UCSD-AML1 (cell line): Measurements from ENCODE around the gene TCF7L2.

Experiments used
- DNase-seq: peaks from one replicate; lab custom pipeline; 2025; ENCODE audit not compliant: unreplicated experiment; lab: John Stamatoyannopoulos, UW

The TCF7L2 gene

GRCh38 chr10:113020838-113021237, 70.8 kb downstream of the TCF7L2 start:
- no peak for DNase-seq

GRCh38 chr10:113021268-113022040, 71.4 kb downstream of the TCF7L2 start:
- no peak for DNase-seq

DNA sequence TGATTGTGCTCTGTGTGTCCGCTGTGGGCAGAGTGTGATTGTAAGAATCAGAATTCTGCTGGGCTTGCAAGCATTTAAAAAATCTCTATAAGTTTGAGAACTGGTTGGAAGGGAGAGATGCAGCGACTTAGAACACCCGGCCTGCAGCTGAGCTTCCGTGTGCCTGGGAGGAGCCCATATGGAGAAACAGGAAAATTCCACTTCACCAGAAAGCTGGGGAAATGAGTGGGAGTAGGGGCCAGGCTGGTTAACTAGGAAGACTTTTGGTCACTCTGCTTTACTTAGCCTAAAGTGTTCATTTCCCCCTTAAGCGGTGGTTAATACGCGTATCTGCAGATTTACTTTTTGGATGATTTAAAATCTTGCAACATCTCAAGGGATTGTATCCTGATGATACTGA, 72.2 kb downstream of the TCF7L2 start:
- no peak for DNase-seq

- DNase-seq, result no peak
Measured at GRCh38 chr10:113023017-113023416, 73.0 kb downstream of the TCF7L2 start.

DNA sequence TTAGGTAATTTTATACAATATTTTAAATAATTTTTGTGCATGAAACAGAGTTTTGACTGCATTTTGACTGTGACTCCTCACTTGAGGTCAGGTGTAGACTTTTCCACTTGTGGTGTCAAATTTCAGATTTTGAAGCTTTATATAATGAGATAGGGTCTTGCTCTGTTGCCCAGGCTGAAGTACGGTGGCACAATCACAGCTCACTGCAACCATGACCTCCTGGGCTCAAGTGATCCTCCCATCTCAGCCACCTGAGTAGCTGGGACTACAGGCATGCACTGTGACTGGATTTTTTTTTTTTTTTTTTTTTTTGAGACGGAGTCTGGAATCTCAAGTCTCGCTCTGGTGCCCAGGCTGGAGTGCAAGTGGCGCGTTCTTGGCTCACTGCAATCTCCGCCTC, 74.9 kb downstream of the TCF7L2 start:
- DNase-seq, result no peak

GRCh38 chr10:113025487-113025886, 75.4 kb downstream of the TCF7L2 start:
- no peak for DNase-seq

- DNase-seq, result no peak
Measured at GRCh38 chr10:113026679-113027078, 76.6 kb downstream of the TCF7L2 start.

DNA sequence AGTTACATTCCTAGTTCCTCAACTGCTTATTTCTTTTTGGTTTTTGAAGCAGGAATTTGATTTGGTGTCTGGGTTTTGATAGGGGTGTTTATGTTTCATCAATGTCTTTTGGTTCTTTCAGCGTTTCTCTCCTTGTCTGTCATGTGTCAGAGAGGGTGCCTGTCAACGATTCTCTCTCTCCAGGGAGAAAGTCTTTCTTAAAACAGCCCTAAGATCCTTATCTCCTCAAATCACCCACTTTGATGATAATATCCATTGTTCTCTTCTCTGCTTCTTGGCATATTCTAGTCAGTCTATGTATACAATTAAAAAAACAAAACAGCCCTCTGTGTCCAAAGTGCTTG, 77.2 kb downstream of the TCF7L2 start:
- DNase-seq, result no peak

DNA sequence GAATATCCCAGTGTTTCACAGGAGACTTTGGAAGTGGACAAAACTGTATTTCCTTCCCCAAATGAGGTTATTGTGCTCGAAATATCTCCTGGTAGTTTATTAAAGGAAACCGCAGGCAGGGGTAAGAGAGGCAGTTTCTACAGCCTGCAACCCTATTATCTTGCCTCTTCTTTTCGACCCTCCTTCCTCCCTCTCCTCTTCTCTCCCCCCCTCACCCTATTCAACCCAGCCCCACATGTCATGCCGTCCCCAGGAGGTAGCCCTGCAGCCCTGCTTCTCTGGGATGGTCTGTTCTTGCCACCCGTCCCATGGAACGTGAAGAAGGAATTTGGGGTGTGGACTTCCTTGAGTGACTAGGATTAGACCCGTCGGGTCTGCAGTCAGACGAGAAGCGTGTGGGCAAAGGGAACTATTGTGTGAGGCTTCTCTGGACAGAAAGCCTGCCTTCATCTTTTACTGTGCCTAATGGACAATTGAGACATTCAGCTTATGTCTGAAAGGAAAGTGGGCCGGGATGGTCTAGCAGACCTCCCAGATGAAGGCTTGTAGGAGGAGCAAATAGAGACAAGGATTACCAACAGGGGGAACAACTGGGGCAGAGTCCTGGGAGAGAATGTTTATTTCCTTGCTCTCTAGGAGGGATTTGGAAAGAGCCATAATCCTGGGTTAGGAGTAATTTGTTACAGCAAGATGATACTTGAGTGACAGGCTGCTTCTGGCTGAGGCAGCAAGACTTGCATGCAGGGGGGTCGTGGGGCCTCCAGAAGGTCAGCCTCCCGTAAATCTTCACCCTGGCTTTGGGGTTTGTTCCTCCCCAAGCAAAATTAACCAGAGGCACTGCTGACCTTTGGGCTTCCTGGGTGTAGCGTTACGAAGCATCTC, 77.8 kb downstream of the TCF7L2 start:
- peak; percentile 40 for DNase-seq

DNA sequence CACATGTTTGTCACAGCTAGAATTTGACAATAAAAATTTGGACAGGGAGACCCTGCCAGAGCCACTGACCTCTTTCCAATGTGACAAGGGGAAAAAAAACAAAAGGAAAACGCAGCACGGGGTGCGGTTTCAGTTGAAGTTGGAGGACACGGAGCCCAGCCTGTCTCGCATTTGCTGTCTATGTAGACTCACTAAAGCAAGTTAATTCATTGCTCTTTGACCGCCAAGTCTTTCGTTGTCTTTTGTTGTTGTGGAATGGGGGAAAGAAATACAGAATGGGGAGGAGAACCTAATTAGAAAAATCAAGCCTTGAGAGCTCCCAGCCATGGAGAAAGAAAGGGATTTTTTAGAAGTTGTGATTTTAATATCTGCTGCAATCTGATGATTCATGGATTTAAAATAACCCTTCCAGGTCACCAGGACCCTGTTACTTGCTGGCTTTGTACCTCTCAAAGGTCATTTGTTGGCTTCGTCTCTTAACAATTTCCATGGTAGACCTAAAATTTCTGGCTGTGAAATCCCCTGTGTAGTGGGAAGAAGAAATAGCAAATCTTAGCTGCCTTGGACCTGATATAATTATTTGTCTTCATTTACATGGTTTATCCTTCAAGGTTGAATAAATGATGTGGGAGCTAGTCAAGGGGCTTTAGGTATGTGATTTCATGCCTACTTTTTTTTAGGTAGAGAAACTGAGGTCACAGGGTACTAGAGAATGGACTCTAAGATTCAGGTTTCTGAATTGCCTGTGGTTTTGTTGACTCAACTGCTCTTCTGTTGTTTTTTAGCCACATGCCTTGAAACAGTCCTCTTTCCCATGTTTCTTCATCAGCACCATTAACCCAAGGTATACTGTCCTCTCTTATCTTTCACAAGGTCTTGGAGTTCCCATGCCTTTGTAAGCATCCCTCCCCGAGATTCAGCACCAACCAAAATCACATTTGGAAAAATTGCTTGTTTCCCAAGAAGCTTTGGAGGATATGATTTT, 78.7 kb downstream of the TCF7L2 start:
- DNase-seq, result no peak

GRCh38 chr10:113030453-113030852, 80.4 kb downstream of the TCF7L2 start:
- DNase-seq, result no peak

- DNase-seq, result no peak
Measured at GRCh38 chr10:113031147-113031546, 81.1 kb downstream of the TCF7L2 start.

- no peak for DNase-seq
Measured at GRCh38 chr10:113033991-113034390, 83.9 kb downstream of the TCF7L2 start.

DNA sequence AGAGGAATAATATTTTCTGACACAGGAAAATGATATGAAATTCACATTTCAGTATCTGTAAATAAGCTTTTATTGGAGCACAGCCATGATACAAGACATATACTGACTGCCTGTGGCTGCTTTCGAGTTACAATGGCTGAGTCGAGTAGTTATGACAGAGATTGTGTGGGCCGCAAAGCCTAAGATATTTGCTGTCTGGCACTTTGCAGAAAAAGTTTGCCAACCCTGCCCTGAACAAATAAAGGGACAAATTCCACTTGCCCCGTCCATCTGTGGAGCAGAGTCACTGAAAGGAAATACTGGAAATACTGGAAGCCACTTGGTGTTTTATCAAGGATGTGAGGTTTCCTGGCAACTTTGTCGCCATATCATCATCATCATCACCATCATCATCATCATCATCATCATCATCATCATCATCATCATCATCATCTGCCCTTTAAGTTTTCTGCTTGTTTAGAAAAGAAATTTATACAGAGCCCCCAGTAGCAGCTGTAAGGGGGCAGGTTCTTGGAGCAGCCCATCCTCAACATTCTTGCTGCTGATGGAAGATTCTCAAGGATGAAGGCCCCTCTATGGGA, 85.8 kb downstream of the TCF7L2 start:
- no peak for DNase-seq

DNA sequence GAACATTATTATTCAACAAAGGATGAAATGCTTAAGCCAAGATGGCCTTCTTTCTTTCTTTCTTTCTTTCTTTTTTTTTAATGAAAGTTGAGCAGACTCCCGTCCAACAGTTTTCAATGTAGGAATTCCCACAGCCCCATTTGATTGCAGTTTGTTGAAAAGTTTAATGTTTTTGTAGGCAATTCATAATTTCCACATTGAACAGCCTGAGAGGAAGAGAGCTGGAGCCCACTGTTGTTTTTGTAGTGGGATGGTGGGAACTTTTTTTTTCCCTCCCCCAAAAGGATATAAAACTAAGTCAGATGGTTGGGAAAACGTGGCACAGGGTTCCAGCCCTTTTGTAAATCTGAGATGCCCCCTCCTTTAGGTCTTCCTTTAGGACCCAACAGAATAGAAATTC, 86.6 kb downstream of the TCF7L2 start:
- no peak for DNase-seq

- no peak for DNase-seq
Measured at GRCh38 chr10:113037218-113037617, 87.2 kb downstream of the TCF7L2 start.

DNA sequence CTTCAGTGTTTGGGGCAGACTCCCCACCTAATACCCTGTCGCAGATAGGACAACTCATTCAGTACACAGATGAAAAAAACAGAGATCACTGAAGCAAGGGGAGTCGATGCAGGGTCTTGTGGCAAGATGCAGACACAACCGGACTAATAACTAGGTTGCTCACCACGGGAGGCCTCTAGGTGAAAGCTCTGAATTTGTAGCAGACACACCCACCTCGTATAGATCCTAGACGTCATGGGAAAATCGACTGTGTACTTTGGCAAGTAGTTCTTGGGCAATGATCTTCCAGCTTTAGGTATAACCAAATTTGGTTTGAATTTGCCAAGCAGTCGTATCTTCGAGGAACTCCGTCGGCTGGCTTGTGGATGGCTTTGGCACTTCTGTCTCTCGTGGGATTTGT, 88.1 kb downstream of the TCF7L2 start:
- no peak for DNase-seq

DNA sequence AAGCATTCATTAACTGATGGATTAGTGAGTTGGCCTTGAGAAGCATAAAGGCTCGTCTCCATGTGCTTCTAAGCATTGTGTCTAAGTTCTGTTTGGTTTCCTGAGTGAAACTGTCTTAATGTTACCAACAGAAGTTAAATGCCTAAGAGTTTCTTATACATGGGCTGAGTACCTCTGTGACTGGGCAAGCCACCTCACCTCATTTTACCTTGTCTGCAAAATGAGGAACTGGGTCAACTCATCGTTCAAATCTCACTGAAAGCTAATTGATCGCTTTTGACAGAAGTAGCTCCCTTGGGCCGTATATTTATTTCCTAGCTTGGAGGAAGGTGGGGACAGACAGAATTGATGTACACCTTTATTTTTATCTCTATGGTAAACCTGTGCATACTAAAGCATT, 88.9 kb downstream of the TCF7L2 start:
- no peak for DNase-seq

DNA sequence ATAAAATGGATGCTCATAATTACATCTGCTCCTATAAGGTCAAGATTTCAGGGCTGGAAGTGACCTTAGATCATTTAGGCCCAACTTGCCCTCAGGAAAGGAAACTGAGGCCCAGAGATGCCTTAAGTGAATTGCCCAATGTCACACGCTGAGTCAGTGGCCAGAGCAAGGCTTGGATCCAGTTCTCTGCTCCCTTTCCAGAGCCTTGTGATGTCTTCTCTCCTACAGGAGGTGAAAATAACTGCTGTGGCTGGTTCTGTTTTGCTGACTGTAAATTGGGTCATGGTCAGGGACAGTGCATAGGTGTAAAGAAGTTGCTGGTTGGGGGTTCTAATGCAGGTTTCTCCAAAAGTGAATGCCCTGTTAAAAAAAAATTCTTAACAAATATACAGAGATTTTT, 91.3 kb downstream of the TCF7L2 start:
- no peak for DNase-seq

DNA sequence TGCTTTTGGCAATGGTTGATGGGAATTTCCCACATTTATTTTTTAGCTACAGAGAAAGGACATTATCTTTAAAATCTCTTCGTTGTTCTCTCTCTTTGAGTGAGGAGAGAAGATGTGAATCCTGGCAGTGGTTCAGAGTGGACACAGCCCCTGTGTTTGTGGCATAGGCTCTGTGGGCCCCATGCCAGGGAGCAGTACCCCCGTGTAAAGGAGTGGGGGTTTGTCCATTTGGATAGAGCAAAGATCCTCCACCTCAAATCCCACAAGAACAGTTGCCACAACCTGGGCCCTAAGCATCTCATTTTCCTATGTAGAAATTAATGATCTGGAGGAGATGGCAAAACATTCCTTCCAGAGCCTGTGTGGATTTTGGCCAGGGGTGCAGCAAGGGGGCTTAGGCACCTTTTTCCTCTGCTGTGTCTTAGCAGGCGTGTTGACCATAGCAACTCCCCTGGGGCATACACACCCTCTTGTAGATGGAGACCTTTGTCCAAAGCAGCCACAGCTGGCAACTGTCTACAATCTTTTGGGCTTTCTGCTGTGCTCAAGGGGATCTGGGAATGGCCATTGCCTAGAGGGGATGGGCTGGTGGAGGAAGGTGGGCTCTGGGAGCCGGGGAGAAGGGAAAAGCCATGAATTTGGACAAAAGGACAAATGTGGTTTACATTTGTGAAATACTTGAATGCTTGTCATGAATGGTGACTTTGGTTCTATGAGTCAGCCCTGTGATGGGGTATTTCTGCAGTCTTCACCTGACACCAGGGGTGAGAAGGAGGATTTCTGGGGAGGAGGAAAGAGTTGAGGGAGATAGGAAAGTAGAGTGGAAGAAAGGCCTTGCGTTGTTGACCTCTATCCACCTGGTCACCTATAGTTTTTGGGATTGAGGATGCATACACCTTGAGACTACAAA, 92.0 kb downstream of the TCF7L2 start:
- no peak for DNase-seq
